T-helper 2 cell treated with Interferon-gamma antibody and Interleukin-4, amounts not matched to agents 5 μg/mL and 100 μg/mL, for 36 hours (primary cell): Measurements from ENCODE around the gene SHC3.

Experiments
- DNase-seq: peaks from one replicate; pipeline ENCODE4 v3.0.0; 2021; ENCODE audit warnings: low spot score
- H3K27ac Mint-ChIP-seq: one replicate; pipeline ENCODE4 v1.8.0; 2021; ENCODE audit warnings: mild to moderate bottlenecking, mixed read lengths
- H3K27me3 Mint-ChIP-seq: one replicate; pipeline ENCODE4 v1.8.0; 2021; ENCODE audit warnings: low read depth, mixed read lengths
- H3K36me3 Mint-ChIP-seq: one replicate; pipeline ENCODE4 v1.8.0; 2021; ENCODE audit warnings: low read depth, mixed read lengths
- H3K4me1 Mint-ChIP-seq: one replicate; pipeline ENCODE4 v1.8.0; 2021; ENCODE audit warnings: low read depth, mixed read lengths
- H3K4me3 Mint-ChIP-seq: one replicate; pipeline ENCODE4 v1.8.0; 2022; ENCODE audit warnings: mild to moderate bottlenecking, moderate library complexity, mixed read lengths
- H3K9me3 Mint-ChIP-seq: one replicate; pipeline ENCODE4 v1.8.0; 2021; ENCODE audit warnings: mixed read lengths

SHC3 gene

GRCh38 chr9:89177012-89177943, 1.3 kb downstream of the SHC3 start:
- Mint-ChIP-seq H3K4me3 (no peak overlapping the region), H3K27me3 (peaks cover 72% of the 10 kb centered on the region), H3K4me1 (peaks cover 11% of the 10 kb centered on the region), H3K36me3 (peaks cover 2% of the 10 kb centered on the region), H3K9me3 (no peaks in the 10 kb centered on the region), H3K27ac (no peak overlapping the region)
- no peak for DNase-seq

- peaks cover 2% of the 10 kb centered on the region for H3K36me3 Mint-ChIP-seq
- H3K27me3 Mint-ChIP-seq: peaks cover 70% of the 10 kb centered on the region
- peaks cover 11% of the 10 kb centered on the region for H3K4me1 Mint-ChIP-seq
- no peak overlapping the region for H3K27ac Mint-ChIP-seq
- no peaks in the 10 kb centered on the region for H3K9me3 Mint-ChIP-seq
- no peak for DNase-seq
- H3K4me3 Mint-ChIP-seq: no peak overlapping the region
Observed at GRCh38 chr9:89175828-89176261, 2.8 kb downstream of the SHC3 start.

DNA sequence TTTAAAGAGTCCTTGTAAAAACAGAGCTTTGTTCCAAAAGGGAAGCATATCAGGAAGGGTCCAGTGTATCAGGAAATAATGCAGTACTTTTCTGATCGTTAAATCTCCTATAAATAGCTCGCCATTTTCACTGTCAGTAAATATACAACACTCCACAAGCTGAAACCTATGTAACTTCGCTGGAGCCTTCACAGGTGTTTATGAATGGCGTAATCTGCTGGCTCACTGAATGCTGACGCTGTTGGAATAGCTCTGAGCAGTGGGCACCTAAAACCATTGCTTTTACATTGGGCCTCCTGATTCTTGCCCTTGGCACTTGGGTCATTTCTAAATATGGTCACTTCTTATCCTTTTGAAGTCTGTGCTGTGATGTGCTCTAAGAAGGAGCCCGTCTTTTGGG, 4.3 kb downstream of the SHC3 start:
- H3K27ac Mint-ChIP-seq: no peak overlapping the region

GRCh38 chr9:89173072-89173471, 5.5 kb downstream of the SHC3 start:
- no peak overlapping the region for H3K27ac Mint-ChIP-seq
- no peak overlapping the region for H3K4me3 Mint-ChIP-seq
- H3K9me3 Mint-ChIP-seq: no peaks in the 10 kb centered on the region
- H3K27me3 Mint-ChIP-seq: peaks cover 48% of the 10 kb centered on the region
- H3K36me3 Mint-ChIP-seq: no peaks in the 10 kb centered on the region
- H3K4me1 Mint-ChIP-seq: no peaks in the 10 kb centered on the region
- DNase-seq: no peak

More for the DNA sequence above, 4.3 kb downstream of the SHC3 start:
- H3K27me3 Mint-ChIP-seq: peaks cover 56% of the 10 kb centered on the region
- DNase-seq: no peak
- no peaks in the 10 kb centered on the region for H3K9me3 Mint-ChIP-seq
- H3K4me1 Mint-ChIP-seq: peaks cover 4% of the 10 kb centered on the region
- peaks cover 2% of the 10 kb centered on the region for H3K36me3 Mint-ChIP-seq
- no peak overlapping the region for H3K4me3 Mint-ChIP-seq

DNA sequence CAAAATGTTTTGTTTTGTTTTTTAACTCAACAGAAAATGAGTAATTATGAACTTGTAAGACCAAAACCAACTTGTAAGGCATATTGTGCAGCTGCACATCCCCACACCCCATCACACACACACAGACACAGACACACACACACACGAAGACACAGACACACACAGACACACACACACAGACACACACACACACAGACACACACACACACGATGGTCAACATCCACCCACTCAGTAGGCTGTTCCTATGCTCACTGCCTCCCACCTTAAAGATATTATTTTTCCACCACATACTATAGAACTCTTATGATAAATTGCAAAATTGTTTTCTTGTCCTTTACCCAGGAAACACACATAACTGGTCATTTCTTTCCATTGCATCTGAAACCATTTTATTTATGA, 6.2 kb downstream of the SHC3 start:
- H3K4me3 Mint-ChIP-seq: no peak overlapping the region
- no peaks in the 10 kb centered on the region for H3K9me3 Mint-ChIP-seq
- H3K4me1 Mint-ChIP-seq: no peaks in the 10 kb centered on the region
- no peak overlapping the region for H3K27ac Mint-ChIP-seq
- H3K27me3 Mint-ChIP-seq: peaks cover 46% of the 10 kb centered on the region
- no peaks in the 10 kb centered on the region for H3K36me3 Mint-ChIP-seq
- DNase-seq: no peak

DNA sequence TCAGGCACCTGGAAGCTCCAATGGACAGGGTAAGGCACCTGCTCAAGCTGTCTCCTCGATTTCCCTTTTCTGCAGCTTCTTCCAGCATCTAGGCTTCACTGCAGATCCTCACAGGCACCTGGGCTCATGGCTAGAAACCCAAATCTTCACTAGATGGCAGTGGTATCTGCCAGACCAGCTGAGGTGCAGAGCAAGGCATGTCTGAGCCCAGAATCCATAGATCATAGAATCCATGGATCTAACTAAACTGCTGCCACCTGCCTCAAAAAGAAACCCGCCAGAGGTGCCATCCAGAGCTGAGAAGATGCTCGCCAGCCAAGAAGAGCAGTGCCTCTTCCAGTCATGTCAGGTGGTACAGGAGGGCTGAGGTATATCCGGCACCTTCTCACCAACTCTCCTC, 6.9 kb downstream of the SHC3 start:
- Mint-ChIP-seq H3K36me3 (no peaks in the 10 kb centered on the region), H3K9me3 (no peaks in the 10 kb centered on the region), H3K27me3 (peaks cover 39% of the 10 kb centered on the region), H3K4me3 (no peak overlapping the region), H3K27ac (no peak overlapping the region), H3K4me1 (no peaks in the 10 kb centered on the region)
- DNase-seq: no peak

DNA sequence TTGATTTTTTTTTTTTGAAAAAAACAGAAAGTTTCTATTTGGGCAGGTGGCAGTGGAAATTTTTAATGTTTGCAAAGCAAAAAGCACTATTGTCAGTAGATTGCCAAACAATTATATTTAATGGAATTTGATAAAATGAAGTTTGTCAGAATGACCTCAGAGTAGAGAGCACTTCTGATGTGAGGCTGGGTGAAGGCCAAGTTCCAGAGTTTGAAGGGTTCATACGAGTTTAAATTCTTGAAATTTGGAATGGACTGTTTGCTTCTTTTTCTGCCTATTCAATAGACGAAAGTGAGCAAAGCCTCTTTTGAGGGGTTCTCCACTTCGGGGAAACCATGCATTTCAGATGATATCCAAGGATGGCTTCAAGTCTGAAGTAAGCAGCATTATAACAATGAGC, 7.4 kb downstream of the SHC3 start:
- H3K27ac Mint-ChIP-seq: no peak overlapping the region
- DNase-seq: no peak
- no peaks in the 10 kb centered on the region for H3K36me3 Mint-ChIP-seq
- no peaks in the 10 kb centered on the region for H3K9me3 Mint-ChIP-seq
- no peak overlapping the region for H3K4me3 Mint-ChIP-seq
- peaks cover 38% of the 10 kb centered on the region for H3K27me3 Mint-ChIP-seq
- no peaks in the 10 kb centered on the region for H3K4me1 Mint-ChIP-seq

DNA sequence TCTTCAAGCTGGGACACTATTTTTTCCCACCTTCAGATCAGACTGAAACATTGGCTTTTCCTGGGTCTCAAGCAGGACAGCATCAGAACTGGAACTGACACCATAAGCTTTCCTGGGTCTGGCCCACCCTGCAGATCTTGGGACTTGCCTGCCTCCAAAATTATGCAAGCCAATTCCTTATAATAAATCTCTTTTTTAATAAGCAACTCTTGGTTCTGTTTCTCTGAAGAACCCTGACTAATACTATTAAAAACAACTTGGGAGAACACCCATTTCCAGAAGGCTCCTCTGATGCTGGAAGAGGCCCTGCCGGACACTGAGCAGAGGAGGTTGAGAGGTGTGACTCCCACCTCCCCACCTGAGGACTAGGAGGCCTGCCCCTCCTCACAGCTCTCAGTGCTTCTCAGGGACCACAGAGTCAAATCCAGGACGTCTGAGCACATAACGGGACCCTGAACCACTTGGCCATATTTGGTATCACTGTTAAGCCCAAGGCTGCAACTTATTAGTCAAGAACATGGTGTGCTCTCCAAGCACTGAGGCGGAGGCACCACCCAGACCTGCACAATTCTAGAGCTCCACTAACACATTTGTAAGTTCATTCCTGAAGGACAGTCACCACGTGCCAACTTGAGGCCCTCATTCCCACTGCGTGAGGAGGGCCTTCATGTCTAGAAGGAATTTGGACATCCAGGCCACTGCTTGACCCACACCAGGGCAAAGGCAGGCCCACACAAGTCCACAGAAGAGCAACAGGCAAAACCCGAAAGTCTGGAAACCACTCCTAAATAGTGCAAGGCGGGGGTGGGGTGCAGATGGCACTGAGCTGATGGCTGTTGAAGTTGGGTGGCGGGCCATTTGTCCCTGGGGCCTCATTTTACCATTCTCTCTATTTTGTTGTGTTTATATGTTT, 9.5 kb downstream of the SHC3 start:
- H3K27me3 Mint-ChIP-seq: peaks cover 27% of the 10 kb centered on the region
- H3K36me3 Mint-ChIP-seq: no peaks in the 10 kb centered on the region
- no peaks in the 10 kb centered on the region for H3K9me3 Mint-ChIP-seq
- H3K27ac Mint-ChIP-seq: no peak overlapping the region
- DNase-seq: no peak
- H3K4me1 Mint-ChIP-seq: no peaks in the 10 kb centered on the region
- H3K4me3 Mint-ChIP-seq: no peak overlapping the region

DNA sequence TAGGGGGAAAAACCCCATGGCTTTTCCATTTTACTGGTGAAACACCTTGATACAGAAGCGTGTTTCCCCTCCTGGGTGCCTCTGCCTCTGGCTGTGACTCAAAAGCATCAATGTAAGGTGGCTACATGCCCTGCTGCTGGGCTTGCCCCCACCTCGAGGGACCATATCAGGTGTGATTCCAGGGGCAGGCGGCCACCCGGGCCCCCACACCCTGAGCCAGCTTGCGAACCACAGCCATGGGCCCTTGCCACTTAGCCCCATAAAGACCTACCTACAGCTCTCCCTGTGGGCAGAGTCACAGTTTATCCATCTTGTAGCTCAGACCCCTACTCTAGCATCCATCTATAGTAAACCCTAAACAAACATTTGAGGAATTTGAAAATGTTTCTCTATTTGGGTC, 10.8 kb downstream of the SHC3 start:
- Mint-ChIP-seq H3K4me1 (no peaks in the 10 kb centered on the region), H3K4me3 (no peak overlapping the region), H3K9me3 (no peaks in the 10 kb centered on the region), H3K36me3 (no peaks in the 10 kb centered on the region), H3K27me3 (peaks cover 24% of the 10 kb centered on the region), H3K27ac (no peak overlapping the region)
- no peak for DNase-seq

DNA sequence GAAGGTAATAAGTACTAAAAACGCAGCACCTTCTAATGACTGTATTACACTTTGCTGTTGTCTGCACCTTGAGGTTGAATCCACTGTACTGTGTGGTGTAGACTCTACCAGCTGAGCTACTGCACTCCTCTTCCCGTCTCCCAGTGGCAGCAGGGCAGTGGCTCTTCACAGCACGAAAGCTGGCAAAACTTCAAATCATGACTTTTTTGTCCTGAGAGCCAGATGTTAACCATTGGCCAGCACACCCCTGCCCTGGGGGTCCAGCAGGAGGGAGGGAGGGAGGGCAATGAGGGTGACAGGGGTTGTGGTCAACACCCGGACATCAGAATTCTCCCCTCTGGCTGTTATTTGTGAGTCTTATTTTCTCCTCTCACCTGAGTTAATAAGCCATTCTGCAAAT, 11.8 kb downstream of the SHC3 start:
- no peaks in the 10 kb centered on the region for H3K36me3 Mint-ChIP-seq
- peaks cover 19% of the 10 kb centered on the region for H3K27me3 Mint-ChIP-seq
- H3K4me1 Mint-ChIP-seq: no peaks in the 10 kb centered on the region
- H3K4me3 Mint-ChIP-seq: no peak overlapping the region
- no peaks in the 10 kb centered on the region for H3K9me3 Mint-ChIP-seq
- DNase-seq: no peak
- H3K27ac Mint-ChIP-seq: no peak overlapping the region

GRCh38 chr9:89165880-89166279, 12.7 kb downstream of the SHC3 start:
- no peaks in the 10 kb centered on the region for H3K4me1 Mint-ChIP-seq
- DNase-seq: no peak
- no peaks in the 10 kb centered on the region for H3K36me3 Mint-ChIP-seq
- no peaks in the 10 kb centered on the region for H3K9me3 Mint-ChIP-seq
- H3K27ac Mint-ChIP-seq: no peak overlapping the region
- peaks cover 20% of the 10 kb centered on the region for H3K27me3 Mint-ChIP-seq
- H3K4me3 Mint-ChIP-seq: no peak overlapping the region

- Mint-ChIP-seq H3K4me3 (no peak overlapping the region), H3K9me3 (no peaks in the 10 kb centered on the region), H3K27ac (no peak overlapping the region), H3K27me3 (peaks cover 21% of the 10 kb centered on the region), H3K4me1 (no peaks in the 10 kb centered on the region), H3K36me3 (no peaks in the 10 kb centered on the region)
- DNase-seq: no peak
Observed at GRCh38 chr9:89165341-89165740, 13.3 kb downstream of the SHC3 start.

DNA sequence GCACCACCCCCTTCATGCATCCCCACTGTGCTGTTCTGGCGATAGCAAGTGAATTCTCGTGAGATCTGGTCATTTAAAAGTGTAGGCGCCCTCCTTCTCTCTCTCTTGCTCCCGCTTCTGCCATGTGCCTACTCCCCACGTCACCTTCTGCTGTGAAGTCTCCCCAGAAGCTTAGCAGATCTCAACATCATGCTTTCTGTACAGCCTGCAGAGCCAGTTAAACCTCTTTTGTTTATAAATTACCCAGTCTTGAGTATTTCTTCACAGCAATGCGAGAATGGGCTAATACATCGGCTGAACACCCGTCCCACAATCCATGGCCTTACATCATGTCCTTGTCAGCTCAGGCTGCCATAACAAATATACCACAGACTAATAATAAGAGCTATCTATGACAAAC, 17.4 kb downstream of the SHC3 start:
- no peak overlapping the region for H3K4me3 Mint-ChIP-seq
- DNase-seq: no peak
- H3K9me3 Mint-ChIP-seq: no peaks in the 10 kb centered on the region
- H3K27me3 Mint-ChIP-seq: peaks cover 45% of the 10 kb centered on the region
- no peak overlapping the region for H3K27ac Mint-ChIP-seq
- no peaks in the 10 kb centered on the region for H3K4me1 Mint-ChIP-seq
- no peaks in the 10 kb centered on the region for H3K36me3 Mint-ChIP-seq

GRCh38 chr9:89160806-89161205, 17.8 kb downstream of the SHC3 start:
- Mint-ChIP-seq H3K4me3 (no peak overlapping the region), H3K4me1 (no peaks in the 10 kb centered on the region), H3K9me3 (no peaks in the 10 kb centered on the region), H3K36me3 (no peaks in the 10 kb centered on the region), H3K27me3 (peaks cover 48% of the 10 kb centered on the region), H3K27ac (no peak overlapping the region)
- DNase-seq: no peak
